WI38 (cell line): ENCODE data around the gene SSH3.

ENCODE experiments used
- H3K4me3 ChIP-seq: 2 replicates; pipeline ENCODE4 v1.5.1; 2011; ENCODE audit warnings: low read depth, mild to moderate bottlenecking, control low read depth, low read length
- TF ChIP-seq, protein P1 (sequence below): IDR thresholded peaks from 2 replicates; pipeline ENCODE4 v1.5.1; 2012; ENCODE audit warnings: low read depth, mild to moderate bottlenecking, control low read depth, low read length

Gene SSH3, protein sequence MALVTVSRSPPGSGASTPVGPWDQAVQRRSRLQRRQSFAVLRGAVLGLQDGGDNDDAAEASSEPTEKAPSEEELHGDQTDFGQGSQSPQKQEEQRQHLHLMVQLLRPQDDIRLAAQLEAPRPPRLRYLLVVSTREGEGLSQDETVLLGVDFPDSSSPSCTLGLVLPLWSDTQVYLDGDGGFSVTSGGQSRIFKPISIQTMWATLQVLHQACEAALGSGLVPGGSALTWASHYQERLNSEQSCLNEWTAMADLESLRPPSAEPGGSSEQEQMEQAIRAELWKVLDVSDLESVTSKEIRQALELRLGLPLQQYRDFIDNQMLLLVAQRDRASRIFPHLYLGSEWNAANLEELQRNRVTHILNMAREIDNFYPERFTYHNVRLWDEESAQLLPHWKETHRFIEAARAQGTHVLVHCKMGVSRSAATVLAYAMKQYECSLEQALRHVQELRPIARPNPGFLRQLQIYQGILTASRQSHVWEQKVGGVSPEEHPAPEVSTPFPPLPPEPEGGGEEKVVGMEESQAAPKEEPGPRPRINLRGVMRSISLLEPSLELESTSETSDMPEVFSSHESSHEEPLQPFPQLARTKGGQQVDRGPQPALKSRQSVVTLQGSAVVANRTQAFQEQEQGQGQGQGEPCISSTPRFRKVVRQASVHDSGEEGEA

DNA sequence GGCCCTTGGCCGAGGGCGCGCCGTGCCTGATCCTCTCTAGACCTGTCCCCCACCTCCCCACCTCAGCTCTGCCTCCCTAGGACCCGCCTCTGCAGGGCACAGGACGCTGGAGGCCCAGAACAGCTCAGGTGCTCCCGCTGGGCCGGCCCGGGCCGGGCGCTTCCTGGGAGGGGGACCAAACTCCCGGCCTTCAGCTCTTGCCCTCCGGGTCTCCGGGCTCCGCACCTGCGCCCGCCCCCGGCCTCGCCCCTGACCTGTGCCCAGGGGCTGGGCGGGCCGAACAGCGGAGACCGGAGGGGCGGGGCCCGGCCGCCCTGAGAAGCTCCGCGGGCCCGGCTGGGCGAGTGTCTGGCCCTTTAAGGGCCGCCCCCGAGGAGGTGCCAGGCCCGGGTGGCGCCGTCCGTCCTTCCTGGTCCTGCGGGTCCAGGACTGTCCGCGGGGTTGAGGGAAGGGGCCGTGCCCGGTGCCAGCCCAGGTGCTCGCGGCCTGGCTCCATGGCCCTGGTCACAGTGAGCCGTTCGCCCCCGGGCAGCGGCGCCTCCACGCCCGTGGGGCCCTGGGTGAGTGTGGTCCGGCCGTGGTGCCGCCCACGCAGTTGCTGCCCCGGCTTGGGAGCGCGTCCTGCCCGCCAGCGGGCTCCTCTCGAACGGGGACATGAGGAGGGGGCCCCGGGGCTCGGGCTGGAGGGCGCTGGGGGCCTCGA is at the start of gene SSH3:
Gene SSH3 (plus strand): TSS at position 399 of the 703 bp plus-strand sequence. CDS start 96 bp downstream, at position 495.
- peak within 1 kb of the TSS; percentile 74 for H3K4me3 ChIP-seq
- TF ChIP-seq, protein P1, sequence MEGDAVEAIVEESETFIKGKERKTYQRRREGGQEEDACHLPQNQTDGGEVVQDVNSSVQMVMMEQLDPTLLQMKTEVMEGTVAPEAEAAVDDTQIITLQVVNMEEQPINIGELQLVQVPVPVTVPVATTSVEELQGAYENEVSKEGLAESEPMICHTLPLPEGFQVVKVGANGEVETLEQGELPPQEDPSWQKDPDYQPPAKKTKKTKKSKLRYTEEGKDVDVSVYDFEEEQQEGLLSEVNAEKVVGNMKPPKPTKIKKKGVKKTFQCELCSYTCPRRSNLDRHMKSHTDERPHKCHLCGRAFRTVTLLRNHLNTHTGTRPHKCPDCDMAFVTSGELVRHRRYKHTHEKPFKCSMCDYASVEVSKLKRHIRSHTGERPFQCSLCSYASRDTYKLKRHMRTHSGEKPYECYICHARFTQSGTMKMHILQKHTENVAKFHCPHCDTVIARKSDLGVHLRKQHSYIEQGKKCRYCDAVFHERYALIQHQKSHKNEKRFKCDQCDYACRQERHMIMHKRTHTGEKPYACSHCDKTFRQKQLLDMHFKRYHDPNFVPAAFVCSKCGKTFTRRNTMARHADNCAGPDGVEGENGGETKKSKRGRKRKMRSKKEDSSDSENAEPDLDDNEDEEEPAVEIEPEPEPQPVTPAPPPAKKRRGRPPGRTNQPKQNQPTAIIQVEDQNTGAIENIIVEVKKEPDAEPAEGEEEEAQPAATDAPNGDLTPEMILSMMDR, result no peak

DNA sequence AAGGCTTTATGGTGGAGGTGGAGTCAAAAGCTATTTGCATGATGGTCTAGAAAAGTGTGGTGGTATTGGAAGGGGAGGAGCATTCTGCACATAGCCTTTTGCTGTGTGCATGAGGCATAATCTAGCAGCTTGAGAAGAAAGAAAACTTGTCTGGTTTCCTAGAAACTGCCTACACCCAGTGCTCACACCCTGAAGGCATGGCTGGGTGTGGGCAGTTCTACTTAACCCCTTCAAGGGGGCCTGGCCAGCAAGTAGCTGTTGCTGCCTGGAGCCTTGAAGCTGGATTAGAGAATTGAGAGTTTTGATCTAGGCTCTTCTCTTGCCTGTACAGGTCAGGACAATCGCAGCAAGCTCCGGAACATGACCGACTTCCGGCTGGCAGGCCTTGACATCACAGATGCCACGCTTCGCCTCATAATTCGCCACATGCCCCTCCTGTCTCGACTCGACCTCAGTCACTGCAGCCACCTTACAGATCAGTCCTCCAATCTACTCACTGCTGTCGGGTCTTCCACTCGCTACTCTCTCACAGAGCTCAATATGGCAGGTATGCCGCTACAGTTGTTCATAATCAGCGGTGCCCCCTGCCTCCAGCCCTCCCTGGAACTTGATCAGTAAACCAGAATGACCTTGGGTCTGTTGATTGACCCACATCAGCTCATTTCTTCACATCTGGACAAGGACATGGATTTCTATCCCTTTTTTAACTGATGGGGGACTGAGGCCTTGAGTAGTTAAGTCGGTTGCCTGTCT is 49.3 kb upstream of the SSH3 start:
- H3K4me3 ChIP-seq, result no peak overlapping the region

GRCh38 chr11:67254798-67255197 is 48.5 kb upstream of the SSH3 start:
- TF ChIP-seq, protein P1, result no peak
- H3K4me3 ChIP-seq, result no peak overlapping the region

More for the DNA sequence above, 49.3 kb upstream of the SSH3 start:
- TF ChIP-seq, protein P1, result no peak

DNA sequence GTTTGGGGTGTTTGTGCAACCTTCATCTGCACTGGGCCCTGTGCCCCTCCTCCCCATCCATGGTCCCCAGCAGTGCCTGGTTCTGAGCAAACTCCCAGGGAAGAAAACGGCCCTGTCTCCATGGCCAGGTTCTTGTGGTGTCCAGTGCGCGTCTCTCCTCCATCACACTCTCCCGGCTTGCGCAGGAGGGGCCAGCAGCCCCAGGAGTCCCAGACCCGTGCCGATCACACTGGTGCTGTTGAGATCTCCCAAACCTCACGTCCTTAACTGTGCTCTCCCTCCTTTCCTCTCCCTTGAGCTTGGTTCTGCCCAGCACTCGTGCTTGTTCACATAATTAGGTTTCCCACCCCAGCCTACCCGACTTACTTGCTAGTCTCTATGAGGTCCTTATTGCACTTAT is 48.0 kb upstream of the SSH3 start:
- no peak overlapping the region for H3K4me3 ChIP-seq
- TF ChIP-seq, protein P1, result no peak

- H3K4me3 ChIP-seq, result no peak overlapping the region
- TF ChIP-seq, protein P1, result no peak
Measured at GRCh38 chr11:67255864-67256263, 47.5 kb upstream of the SSH3 start.

DNA sequence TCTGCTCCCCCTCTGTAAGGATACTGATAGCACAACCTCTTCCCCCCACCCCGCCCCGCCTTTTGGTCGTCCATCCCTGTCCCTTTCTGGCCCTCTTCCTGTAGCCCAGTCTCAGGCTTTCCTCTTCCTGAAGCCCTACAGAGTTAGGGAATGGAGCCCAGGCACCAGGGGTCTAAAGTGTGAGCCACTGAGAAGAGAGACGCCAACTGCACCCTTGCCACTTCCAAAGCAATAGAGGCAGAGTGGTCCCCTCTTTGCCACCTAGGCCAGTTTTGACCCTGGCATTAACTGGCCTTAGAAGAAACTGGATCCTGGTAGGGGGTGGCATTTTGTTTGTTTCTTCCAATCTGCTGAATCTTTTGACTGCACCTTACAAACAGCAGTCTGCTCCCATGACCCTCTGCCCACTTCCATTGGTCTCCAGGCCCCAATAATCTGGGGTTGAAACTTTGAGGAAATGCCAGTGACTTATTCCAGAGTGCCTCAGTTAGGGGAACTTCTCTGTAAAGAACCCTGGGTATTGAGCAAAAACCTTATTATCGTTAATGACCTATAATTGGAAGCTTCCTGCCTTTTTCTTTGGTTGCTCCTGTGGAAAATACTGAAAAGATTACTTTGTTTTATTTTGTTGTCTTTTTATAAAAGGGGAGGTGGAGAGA is 46.7 kb upstream of the SSH3 start:
- H3K4me3 ChIP-seq, result no peak overlapping the region
- TF ChIP-seq, protein P1, result no peak
